Adipocyte (in vitro differentiated cells): ENCODE results near the gene TMEM185B.
"Not testable (repeated sequence)": the region's sequence is repeated elsewhere in the genome, so short reads cannot be mapped to it uniquely, and the experiment has no call there.

ENCODE experiments used
- DNase-seq: peaks from one replicate; pipeline ENCODE4 v3.0.0-alpha.2; 2015; ENCODE audit warnings: low read depth
- H3K27me3 ChIP-seq: replicated peaks from 2 replicates; pipeline ENCODE4 v1.7.0; 2013; ENCODE audit warnings: mild to moderate bottlenecking, low read length, moderate library complexity; ENCODE audit not compliant: control insufficient read depth, insufficient read depth
- H3K36me3 ChIP-seq: 2 replicates; pipeline ENCODE4 v1.7.0; 2013; ENCODE audit warnings: low read length, mild to moderate bottlenecking, moderate library complexity; ENCODE audit not compliant: control insufficient read depth, insufficient read depth, severe bottlenecking
- H3K4me1 ChIP-seq: 2 replicates; pipeline ENCODE4 v1.7.0; 2013; ENCODE audit warnings: mild to moderate bottlenecking, low read length, moderate library complexity; ENCODE audit not compliant: control insufficient read depth, insufficient read depth
- H3K4me3 ChIP-seq: 2 replicates; pipeline ENCODE4 v1.7.0; 2013; ENCODE audit warnings: mild to moderate bottlenecking, low read length, moderate library complexity
- H3K9ac ChIP-seq: 2 replicates; pipeline ENCODE4 v1.7.0; 2013; ENCODE audit warnings: mild to moderate bottlenecking, low read length, moderate library complexity
- H3K9me3 ChIP-seq: 2 replicates; pipeline ENCODE4 v1.7.0; 2013; ENCODE audit warnings: mild to moderate bottlenecking, low read length, moderate library complexity; ENCODE audit not compliant: control insufficient read depth

Gene TMEM185B

DNA sequence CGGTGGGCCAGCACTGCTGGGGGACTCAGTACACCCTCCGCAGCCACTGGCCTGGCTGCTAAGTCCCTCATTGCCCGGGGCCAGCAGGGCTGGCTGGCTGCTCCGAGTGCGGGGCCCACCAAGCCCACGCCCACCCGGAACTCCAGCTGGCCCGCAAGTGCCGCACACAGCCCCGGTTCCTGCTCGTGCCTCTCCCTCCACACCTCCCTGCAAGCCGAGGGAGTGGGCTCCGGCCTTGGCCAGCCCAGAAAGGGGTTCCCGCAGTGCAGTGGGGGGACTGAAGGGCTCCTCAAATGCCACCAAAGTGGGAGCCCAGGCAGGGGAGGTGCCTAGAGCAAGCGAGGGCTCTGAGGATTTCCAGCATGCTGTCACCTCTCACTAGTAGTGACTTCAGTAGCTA lies 36.7 kb upstream of the TMEM185B start:
- not testable (repeated sequence) for DNase-seq, H3K36me3 ChIP-seq, H3K4me1 ChIP-seq, H3K4me3 ChIP-seq, H3K27me3 ChIP-seq, H3K9me3 ChIP-seq, H3K9ac ChIP-seq

DNA sequence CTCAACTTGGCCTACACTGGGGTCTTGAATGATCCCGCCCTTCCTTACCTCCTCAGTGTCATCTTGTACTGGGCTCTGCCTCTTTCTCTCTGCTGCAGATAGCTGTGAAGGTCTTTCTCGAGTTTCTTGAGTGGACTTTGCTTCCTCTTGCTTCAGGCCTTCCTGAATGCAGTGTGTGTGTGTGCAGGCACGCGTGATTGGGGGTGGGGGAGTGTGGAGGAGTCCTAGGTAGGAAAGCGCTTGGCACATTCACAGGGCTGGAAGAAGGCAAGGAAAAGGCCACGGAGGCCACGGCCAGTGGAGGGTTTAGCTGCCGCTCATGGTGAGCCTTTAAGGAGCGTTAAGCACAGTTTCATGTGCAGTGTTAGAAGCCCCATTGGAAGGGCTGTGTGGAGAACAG lies 35.0 kb upstream of the TMEM185B start:
- no peaks in the 10 kb centered on the region for H3K27me3 ChIP-seq
- DNase-seq: no peak
- no peak overlapping the region for H3K4me3 ChIP-seq
- no peak overlapping the region for H3K9ac ChIP-seq
- H3K4me1 ChIP-seq: peaks cover 20% of the 10 kb centered on the region
- H3K9me3 ChIP-seq: no peaks in the 10 kb centered on the region
- H3K36me3 ChIP-seq: no peaks in the 10 kb centered on the region

DNA sequence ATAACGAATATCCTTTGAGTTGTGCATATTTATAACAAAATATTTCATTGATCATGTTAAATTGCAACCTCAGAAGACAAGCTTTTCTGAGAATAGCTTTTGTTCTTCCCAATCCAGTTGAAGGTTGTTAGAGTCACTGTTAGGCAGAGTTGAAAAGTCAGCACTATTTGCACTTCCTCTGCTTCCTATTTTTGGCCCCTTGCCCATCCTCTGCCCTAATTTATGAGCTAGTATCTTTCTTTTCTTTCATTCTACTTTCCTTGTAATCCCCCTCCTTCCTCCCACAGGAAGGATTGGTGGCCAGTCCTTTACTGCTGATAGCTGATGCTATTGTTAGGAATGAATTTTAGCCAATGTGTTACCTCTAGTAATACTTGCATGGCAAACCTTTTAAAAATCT lies 34.3 kb upstream of the TMEM185B start:
- Histone ChIP-seq H3K4me3 (no peak overlapping the region), H3K9me3 (no peaks in the 10 kb centered on the region), H3K36me3 (no peaks in the 10 kb centered on the region), H3K9ac (no peak overlapping the region), H3K27me3 (no peaks in the 10 kb centered on the region), H3K4me1 (peaks cover 16% of the 10 kb centered on the region)
- DNase-seq: no peak

DNA sequence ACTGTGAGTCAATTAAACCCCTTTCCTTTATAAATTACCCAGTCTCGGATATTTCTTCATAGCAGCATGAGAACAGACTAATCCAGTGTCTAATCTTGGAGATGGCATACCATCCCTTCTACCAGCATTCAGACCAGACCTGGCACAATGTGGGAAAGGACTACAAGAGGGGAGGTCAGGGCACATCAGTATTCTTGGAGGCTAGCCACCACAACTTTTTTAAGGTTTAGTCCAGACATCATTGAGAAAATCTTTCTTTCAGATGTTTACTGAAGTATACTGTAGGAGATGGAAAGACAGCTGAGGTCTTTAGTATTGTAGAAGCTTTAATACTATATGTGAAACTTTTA lies 33.4 kb upstream of the TMEM185B start:
- DNase-seq: no peak
- Histone ChIP-seq H3K4me3 (no peak overlapping the region), H3K9me3 (no peaks in the 10 kb centered on the region), H3K9ac (no peak overlapping the region), H3K27me3 (no peaks in the 10 kb centered on the region), H3K4me1 (peaks cover 18% of the 10 kb centered on the region), H3K36me3 (no peaks in the 10 kb centered on the region)

DNA sequence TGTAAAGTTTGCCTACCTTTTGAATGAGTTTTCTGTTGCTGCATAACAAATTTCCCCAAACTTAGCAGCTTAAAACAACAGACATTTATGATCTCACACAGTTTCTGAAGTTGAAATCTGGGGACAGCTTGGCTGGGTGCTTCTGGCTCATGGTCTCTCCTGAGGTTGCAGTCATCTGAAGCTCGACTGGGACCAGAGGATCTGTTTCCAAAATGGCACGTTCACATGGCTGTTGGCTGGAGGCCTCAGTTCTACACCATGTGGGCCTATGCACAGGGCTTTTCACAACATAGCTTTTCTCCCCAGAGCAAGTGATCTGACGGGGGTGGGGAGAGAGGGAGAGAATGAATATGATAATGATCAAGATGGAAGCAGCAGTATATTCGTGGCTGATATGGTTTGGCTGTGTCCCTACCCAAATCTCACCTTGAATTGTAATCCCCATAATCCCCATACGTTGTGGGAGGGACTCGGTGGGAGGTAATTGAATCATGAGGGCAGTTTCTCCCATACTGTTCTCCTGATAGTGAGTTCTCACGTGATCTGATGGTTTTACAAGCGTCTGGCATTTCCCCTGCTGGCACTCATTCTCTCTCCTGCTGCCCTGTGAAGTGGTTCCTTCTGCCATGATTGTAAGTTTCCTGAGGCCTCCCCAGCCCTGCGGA lies 32.9 kb upstream of the TMEM185B start:
- no peak for DNase-seq
- no peaks in the 10 kb centered on the region for H3K36me3 ChIP-seq
- no peak overlapping the region for H3K4me3 ChIP-seq
- peaks cover 18% of the 10 kb centered on the region for H3K4me1 ChIP-seq
- no peak overlapping the region for H3K9ac ChIP-seq
- no peaks in the 10 kb centered on the region for H3K9me3 ChIP-seq
- H3K27me3 ChIP-seq: no peaks in the 10 kb centered on the region

DNA sequence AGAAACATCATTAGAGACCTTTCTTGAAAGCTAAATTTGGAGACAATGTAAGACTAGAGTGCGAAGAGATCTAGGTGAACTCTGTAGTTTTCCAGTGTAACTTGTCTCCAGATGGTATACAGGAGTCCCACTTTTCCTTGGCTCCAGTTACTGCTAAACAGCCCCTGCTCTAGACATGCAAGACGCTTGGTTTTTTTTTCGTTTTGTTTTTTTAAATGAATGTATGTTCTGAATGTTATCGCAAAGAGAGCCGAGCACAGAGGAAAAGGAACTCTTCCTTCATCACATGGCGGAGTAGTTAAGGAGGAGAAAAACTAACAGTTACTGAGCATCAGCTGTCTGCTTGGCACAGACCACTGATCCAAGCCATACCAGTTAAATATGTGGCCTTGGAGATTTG lies 31.9 kb upstream of the TMEM185B start:
- H3K4me1 ChIP-seq: peaks cover 18% of the 10 kb centered on the region
- no peaks in the 10 kb centered on the region for H3K9me3 ChIP-seq
- H3K27me3 ChIP-seq: no peaks in the 10 kb centered on the region
- no peak overlapping the region for H3K9ac ChIP-seq
- H3K4me3 ChIP-seq: no peak overlapping the region
- DNase-seq: no peak
- H3K36me3 ChIP-seq: no peaks in the 10 kb centered on the region

DNA sequence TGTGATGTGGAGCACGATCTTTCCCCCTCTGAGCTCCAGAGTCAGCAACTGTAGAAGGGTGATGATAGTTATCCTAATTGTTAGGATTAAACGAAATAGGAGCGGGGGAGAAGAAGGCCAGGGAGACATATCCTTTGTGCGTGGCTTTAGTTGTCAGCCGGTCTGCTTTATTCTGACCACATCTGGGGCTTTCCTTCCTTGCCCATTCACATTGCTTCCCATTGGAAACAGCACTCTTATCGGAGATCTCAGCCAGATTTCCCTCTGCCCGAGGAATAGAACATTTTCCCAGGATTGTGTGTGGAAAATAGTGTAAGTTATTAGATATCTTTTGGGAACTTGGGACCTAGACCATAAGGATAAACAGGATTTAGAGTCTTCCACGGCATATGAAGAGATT lies 31.0 kb upstream of the TMEM185B start:
- Histone ChIP-seq H3K9me3 (no peaks in the 10 kb centered on the region), H3K4me3 (peak overlapping the region; percentile 89), H3K36me3 (no peaks in the 10 kb centered on the region), H3K27me3 (no peaks in the 10 kb centered on the region), H3K9ac (peak overlapping the region; percentile 90), H3K4me1 (peaks cover 18% of the 10 kb centered on the region)
- no peak for DNase-seq

DNA sequence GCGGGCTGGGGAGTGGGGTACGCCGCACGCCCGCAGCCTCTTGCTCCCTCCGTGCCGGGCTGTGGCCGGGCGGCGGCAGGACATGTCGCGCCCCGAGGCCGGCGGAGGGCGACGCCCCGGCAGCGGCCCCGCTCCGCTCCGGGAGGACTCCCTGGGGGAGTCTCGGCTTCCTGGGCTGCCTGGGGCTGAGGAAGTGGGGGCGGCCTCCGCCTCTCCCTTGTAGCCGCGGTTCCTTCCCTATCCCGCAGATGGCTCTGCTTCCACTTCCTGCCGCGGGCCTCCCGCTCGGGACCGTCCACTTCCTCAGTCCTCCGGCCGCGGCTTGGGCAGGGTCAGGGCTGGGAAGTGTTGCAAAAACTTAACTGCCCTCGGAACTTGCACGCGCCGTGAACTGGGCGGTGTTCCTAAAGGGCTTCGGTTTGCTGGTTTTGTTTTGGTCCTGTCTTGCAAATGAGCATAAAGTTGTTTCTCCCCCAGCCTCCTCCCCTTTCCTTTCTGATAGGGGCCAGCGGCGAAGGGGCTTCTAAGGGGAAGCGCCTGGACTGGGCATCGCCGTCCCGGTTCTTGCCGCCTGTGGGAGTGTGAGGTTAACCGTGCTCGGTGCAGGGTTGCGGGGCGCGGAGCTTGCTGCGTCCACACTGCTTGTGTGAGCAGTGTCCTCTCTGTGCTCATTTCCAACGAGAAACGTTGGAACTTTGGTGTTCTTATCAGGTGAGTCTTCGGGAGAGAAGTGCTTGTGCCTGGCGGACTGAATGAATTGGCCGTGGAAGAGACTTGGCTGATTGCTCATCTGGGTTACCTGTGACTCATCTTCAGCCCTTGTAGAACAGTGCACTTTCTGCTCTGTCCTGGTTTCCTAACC lies 30.1 kb upstream of the TMEM185B start:
- no peaks in the 10 kb centered on the region for H3K36me3 ChIP-seq
- DNase-seq: peak; percentile 94

DNA sequence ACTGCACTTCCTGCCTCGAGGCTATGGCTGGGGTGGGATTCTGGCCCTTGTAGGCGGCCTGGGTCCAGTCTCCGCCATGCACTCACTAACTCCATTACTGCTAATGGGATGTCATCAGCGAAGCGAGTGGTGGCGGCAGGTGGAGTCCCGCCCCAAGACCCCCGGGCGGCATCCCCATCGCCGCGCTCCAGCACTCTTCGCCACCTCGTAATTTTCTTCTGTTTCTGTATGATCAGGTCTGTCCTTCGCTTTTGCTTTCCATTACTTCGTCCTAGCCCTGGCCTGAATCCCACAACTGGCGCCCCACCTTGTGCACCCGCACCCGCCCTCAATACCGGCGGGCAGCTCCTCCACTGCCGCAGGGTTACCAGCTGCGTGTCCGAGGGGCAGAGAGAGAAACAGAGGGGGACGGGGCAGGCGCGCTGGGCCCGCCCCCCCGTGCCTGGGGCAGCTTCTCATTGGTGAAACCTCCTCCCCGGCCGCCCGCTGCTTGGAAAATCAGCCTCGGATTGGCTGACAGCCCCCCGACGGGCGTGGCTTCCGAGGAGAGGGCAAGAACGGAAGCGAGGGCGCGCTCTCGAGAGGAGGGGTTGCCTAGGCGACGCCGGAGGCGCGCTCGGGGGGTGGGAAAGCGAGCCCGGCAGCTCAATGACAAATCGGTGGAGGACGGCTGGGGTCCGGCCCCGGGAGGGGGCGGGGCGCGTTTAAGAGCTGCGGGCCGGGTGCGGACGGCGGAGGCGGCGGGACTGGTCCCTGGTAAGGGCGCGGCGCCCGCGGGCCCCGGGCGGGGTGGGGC lies 29.2 kb upstream of the TMEM185B start, which contains the start of gene RALB:
Gene RALB (plus strand): TSS at position 628 of the 796 bp plus-strand sequence. CDS start 25,813 bp downstream, outside the sequence.
- peaks cover 18% of the 10 kb centered on the region for H3K4me1 ChIP-seq
- peak; percentile 100 for DNase-seq
- peak within 1 kb of the TSS; percentile 90 for H3K9ac ChIP-seq
- no peaks in the 10 kb centered on the region for H3K9me3 ChIP-seq
- peaks cover 4% of the 10 kb centered on the region for H3K27me3 ChIP-seq
- peak within 1 kb of the TSS; percentile 89 for H3K4me3 ChIP-seq
- no peaks in the 10 kb centered on the region for H3K36me3 ChIP-seq

More for the DNA sequence above, 30.1 kb upstream of the TMEM185B start:
- Histone ChIP-seq H3K4me3 (peak overlapping the region; percentile 89), H3K27me3 (no peaks in the 10 kb centered on the region), H3K4me1 (peaks cover 18% of the 10 kb centered on the region), H3K9me3 (no peaks in the 10 kb centered on the region), H3K9ac (peak overlapping the region; percentile 90)

DNA sequence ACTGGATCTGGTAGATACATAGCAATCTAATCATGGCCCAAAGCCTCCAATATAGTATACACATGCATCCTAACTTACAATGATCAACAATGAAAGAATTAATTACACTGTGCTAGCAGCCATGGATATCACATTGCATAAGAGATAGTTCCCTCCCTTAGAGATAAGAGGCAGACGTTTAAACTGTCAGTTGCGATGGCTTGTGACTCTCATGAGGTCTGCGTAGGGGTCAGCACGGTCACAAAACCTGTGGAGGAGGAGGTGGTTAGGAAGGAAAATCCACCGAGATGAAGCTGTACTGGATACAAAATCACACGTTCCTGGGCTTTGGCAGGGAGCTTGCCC lies 28.7 kb upstream of the TMEM185B start:
- Histone ChIP-seq H3K36me3 (no peaks in the 10 kb centered on the region), H3K9ac (peak overlapping the region; percentile 78), H3K27me3 (peaks cover 5% of the 10 kb centered on the region), H3K4me3 (peak overlapping the region; percentile 89), H3K9me3 (no peaks in the 10 kb centered on the region), H3K4me1 (peaks cover 15% of the 10 kb centered on the region)
- DNase-seq: no peak

DNA sequence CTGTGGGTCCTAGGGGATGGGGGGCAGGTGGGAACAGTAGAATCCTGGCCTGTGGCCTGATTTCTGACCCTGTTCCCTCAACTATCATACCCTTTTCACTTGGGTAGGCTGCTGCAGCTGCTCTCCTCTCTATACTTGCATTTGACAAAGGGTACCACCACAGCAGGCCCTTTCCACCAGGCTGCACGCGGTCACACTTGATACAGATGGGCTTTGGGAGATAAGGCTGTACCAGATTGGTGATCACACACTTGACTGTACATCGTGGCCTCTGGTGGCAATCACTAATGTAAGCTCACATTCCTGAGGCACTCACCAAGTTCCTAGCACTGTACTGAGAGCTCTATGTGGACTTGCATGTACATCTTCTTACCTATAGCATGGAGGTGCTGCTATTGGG lies 27.9 kb upstream of the TMEM185B start:
- no peaks in the 10 kb centered on the region for H3K36me3 ChIP-seq
- peaks cover 5% of the 10 kb centered on the region for H3K27me3 ChIP-seq

More for the DNA sequence above, 27.9 kb upstream of the TMEM185B start:
- Histone ChIP-seq H3K4me3 (no peak overlapping the region), H3K9me3 (no peaks in the 10 kb centered on the region), H3K9ac (no peak overlapping the region), H3K4me1 (peaks cover 15% of the 10 kb centered on the region)
- no peak for DNase-seq
